Natural killer cell (primary cell): Measurements from ENCODE around the gene RAB6B. TPM values are rescaled to one million over a fixed set of nuclear protein-coding genes. Genes with fewer than 3 reads are reported as not detected.
A peak's percentile ranks its signal among the peaks of the same experiment; 100 is the strongest.

Experiments used
- ATAC-seq, 3 donors: fragments of 150-1000 bp in 2 of 3; fragments of 200-7000 bp in 1 of 3; cut with Tn5 transposase; 1 replicate in 1 of 3; 2 replicates in 2 of 3; pipeline ENCODE4 v1.10.0; 2021; ENCODE audit warnings: mild to moderate bottlenecking in 2 of 3, moderate library complexity in 2 of 3
- DNase-seq, 2 donors: peaks; one replicate each; pipeline versions ENCODE4 v3.0.0 to v3.0.0-alpha.2; 2013 to 2021; ENCODE audit warnings: mixed read lengths in 1 of 2
- H3K27ac ChIP-seq: one replicate; pipeline ENCODE4 v1.5.1; 2013; ENCODE audit warnings: mild to moderate bottlenecking, low read length
- H3K27me3 ChIP-seq: one replicate; pipeline ENCODE4 v1.6.1; 2013; ENCODE audit warnings: low read length; ENCODE audit not compliant: control insufficient read depth, insufficient read depth
- H3K36me3 ChIP-seq: one replicate; pipeline ENCODE4 v1.6.1; 2013; ENCODE audit warnings: low read length; ENCODE audit not compliant: control insufficient read depth, insufficient read depth
- H3K4me1 ChIP-seq: one replicate; pipeline ENCODE4 v1.6.1; 2013; ENCODE audit warnings: low read length; ENCODE audit not compliant: control insufficient read depth, insufficient read depth
- H3K4me3 ChIP-seq: one replicate; pipeline ENCODE4 v1.5.1; 2013; ENCODE audit warnings: low read length
- H3K9me3 ChIP-seq: one replicate; pipeline ENCODE4 v1.6.1; 2013; ENCODE audit warnings: low read length; ENCODE audit not compliant: control insufficient read depth, insufficient read depth
- H3K27ac Mint-ChIP-seq, 2 donors: one replicate each; pipeline ENCODE4 v1.8.0; 2022; ENCODE audit warnings: mild to moderate bottlenecking in 2 of 2, mixed read lengths in 2 of 2, moderate library complexity in 1 of 2
- H3K27me3 Mint-ChIP-seq, 2 donors: one replicate each; pipeline ENCODE4 v1.8.0; 2022; ENCODE audit warnings: low read depth in 2 of 2, mixed read lengths in 2 of 2
- H3K36me3 Mint-ChIP-seq: one replicate; pipeline ENCODE4 v1.8.0; 2022; ENCODE audit warnings: mixed read lengths
- H3K4me1 Mint-ChIP-seq, 2 donors: one replicate each; pipeline ENCODE4 v1.8.0; 2022; ENCODE audit warnings: mixed read lengths in 2 of 2
- H3K4me3 Mint-ChIP-seq: one replicate; pipeline ENCODE4 v1.8.0; 2022; ENCODE audit warnings: mild to moderate bottlenecking, moderate library complexity, mixed read lengths
- H3K9me3 Mint-ChIP-seq, 2 donors: one replicate each; pipeline ENCODE4 v1.8.0; 2022; ENCODE audit warnings: mixed read lengths in 2 of 2
- WGBS: methylation state at CpG from one replicate; pipeline ENCODE4 v1.1.7; 2013; ENCODE audit warnings: missing lambda C conversion rate; ENCODE audit not compliant: insufficient coverage; 5-methylcytosine and 5-hydroxymethylcytosine counted together
- intact Hi-C: fragments of 100-400 bp; cut with micrococcal nuclease; formaldehyde crosslinking; loops from one replicate; pipeline ENCODE4 v1.14.2; 2022
- total RNA-seq, 4 donors: library from RNA; stranded (reverse); fragments of 120-200 nt in 1 of 4; gene quantifications; one replicate each; pipeline versions ENCODE4 v1.2.3 to v1.2.4, GENCODE V29; 2013 to 2022
- TF ChIP-seq, protein P1 (sequence below): fragments of 200-600 bp; IDR thresholded peaks from one replicate; pipeline ENCODE4 v1.8.0; 2022; ENCODE audit warnings: antibody characterized with exemption

Gene RAB6B
- total RNA-seq, 3 donors from 2014 or later (not counting 1 experiment from before 2014, with no cell fraction given), result 1.4 to 2.7 (median 1.6) TPM

- Histone ChIP-seq H3K9me3 (no peaks in the 10 kb centered on the region), H3K4me3 (no peak overlapping the region), H3K4me1 (peaks cover 35% of the 10 kb centered on the region), H3K27me3 (no peaks in the 10 kb centered on the region), H3K27ac (peak overlapping the region; percentile 51), H3K36me3 (no peaks in the 10 kb centered on the region)
- H3K9me3 Mint-ChIP-seq, result peaks cover 0 to 7% of the 10 kb centered on the region in 2 donors
- no peak overlapping the region for H3K4me3 Mint-ChIP-seq
- H3K36me3 Mint-ChIP-seq, result peaks cover 9% of the 10 kb centered on the region
- TF ChIP-seq, protein P1, sequence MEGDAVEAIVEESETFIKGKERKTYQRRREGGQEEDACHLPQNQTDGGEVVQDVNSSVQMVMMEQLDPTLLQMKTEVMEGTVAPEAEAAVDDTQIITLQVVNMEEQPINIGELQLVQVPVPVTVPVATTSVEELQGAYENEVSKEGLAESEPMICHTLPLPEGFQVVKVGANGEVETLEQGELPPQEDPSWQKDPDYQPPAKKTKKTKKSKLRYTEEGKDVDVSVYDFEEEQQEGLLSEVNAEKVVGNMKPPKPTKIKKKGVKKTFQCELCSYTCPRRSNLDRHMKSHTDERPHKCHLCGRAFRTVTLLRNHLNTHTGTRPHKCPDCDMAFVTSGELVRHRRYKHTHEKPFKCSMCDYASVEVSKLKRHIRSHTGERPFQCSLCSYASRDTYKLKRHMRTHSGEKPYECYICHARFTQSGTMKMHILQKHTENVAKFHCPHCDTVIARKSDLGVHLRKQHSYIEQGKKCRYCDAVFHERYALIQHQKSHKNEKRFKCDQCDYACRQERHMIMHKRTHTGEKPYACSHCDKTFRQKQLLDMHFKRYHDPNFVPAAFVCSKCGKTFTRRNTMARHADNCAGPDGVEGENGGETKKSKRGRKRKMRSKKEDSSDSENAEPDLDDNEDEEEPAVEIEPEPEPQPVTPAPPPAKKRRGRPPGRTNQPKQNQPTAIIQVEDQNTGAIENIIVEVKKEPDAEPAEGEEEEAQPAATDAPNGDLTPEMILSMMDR, result no peak
- no peak overlapping the region for H3K27ac Mint-ChIP-seq
- ATAC-seq, result no peak
- intact Hi-C loops, result no loop called here
- DNase-seq, result no peak
- WGBS, result 93% methylated on average over 4 of the region's 4 CpGs
- peaks cover 8 to 11% of the 10 kb centered on the region in 2 donors for H3K27me3 Mint-ChIP-seq
- peaks cover 15 to 20% of the 10 kb centered on the region in 2 donors for H3K4me1 Mint-ChIP-seq
These were observed 14.7 kb downstream of the RAB6B start for GRCh38 chr3:133880886-133881455.

DNA sequence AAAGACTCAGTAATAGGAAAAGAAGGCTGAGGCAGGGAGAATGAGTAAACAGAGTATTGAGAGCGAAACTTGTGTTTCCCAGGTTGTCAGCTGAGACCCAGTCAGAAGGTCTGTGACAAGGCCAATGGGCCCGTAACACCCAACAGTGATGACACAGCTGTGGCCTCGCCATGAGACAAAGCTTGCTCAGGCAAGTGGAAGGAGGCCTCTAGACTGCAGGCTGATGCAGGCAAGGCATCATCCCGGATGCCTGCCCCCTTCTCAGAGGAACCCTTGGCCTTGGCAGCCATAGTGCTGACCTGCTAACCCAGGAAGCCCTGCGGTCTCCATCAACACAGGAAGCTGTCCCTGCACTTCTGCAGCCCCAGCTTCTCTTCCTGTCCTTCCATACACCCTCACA is 15.4 kb downstream of the RAB6B start:
- Histone ChIP-seq H3K36me3 (no peaks in the 10 kb centered on the region), H3K27me3 (no peaks in the 10 kb centered on the region), H3K9me3 (no peaks in the 10 kb centered on the region), H3K4me3 (no peak overlapping the region), H3K27ac (peak overlapping the region; percentile 51), H3K4me1 (peaks cover 35% of the 10 kb centered on the region)
- peak in 1 of 3 donors; percentile 37 for ATAC-seq
- peak overlapping the region in 1 of 2 donors; percentile 2 for H3K27ac Mint-ChIP-seq
- H3K27me3 Mint-ChIP-seq, result peaks cover 9 to 11% of the 10 kb centered on the region in 2 donors
- peaks cover 0 to 7% of the 10 kb centered on the region in 2 donors for H3K9me3 Mint-ChIP-seq
- H3K4me1 Mint-ChIP-seq, result peaks cover 15 to 20% of the 10 kb centered on the region in 2 donors
- WGBS, result 82% methylated on average over 5 of the region's 5 CpGs
- TF ChIP-seq, protein P1, result no peak
- H3K4me3 Mint-ChIP-seq, result no peak overlapping the region
- peaks cover 9% of the 10 kb centered on the region for H3K36me3 Mint-ChIP-seq
- peak in 1 of 2 donors; percentile 6 for DNase-seq
- intact Hi-C loops, result no loop called here

GRCh38 chr3:133878518-133878917 is 17.2 kb downstream of the RAB6B start:
- TF ChIP-seq, protein P1, result no peak
- peaks cover 4 to 14% of the 10 kb centered on the region in 2 donors for H3K27me3 Mint-ChIP-seq
- 100% methylated on average over 1 of the region's 3 CpGs for WGBS

DNA sequence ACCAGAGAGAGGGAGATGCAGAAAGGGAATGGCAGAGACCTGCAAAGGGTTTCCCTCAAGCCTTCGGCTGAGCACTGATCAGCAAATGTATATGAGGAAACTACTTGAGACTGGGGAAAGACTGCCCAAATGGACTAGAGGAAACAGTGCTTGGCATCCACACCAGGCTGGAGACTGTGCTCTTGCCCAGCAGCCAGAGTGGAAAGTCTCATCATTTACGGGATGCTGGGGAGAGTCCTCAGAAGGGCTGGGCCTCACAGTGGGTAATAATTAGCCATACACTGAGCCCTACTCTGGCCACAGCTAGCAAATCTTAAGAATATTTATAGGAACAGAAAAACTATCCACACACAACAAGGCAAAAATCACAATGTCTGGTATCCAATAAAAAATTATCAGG is 18.5 kb downstream of the RAB6B start:
- peaks cover 13 to 20% of the 10 kb centered on the region in 2 donors for H3K4me1 Mint-ChIP-seq
- peaks cover 24% of the 10 kb centered on the region for H3K4me1 ChIP-seq
- no peaks in the 10 kb centered on the region for H3K36me3 ChIP-seq
- peaks cover 4 to 14% of the 10 kb centered on the region in 2 donors for H3K27me3 Mint-ChIP-seq
- no peak overlapping the region for H3K27ac ChIP-seq
- H3K27ac Mint-ChIP-seq, result no peak overlapping the region
- no peak for ATAC-seq
- H3K4me3 ChIP-seq, result no peak overlapping the region
- H3K9me3 Mint-ChIP-seq, result peaks cover 0 to 7% of the 10 kb centered on the region in 2 donors
- no peaks in the 10 kb centered on the region for H3K9me3 ChIP-seq
- TF ChIP-seq, protein P1, result no peak
- intact Hi-C loops, result no loop called here
- 94% methylated on average over 2 of the region's 2 CpGs for WGBS
- H3K36me3 Mint-ChIP-seq, result peaks cover 9% of the 10 kb centered on the region
- H3K27me3 ChIP-seq, result no peaks in the 10 kb centered on the region
- H3K4me3 Mint-ChIP-seq, result no peak overlapping the region
- DNase-seq, result no peak

More at GRCh38 chr3:133878518-133878917, 17.2 kb downstream of the RAB6B start:
- H3K36me3 ChIP-seq, result no peaks in the 10 kb centered on the region
- intact Hi-C loops, result no loop called here
- no peaks in the 10 kb centered on the region for H3K27me3 ChIP-seq
- Mint-ChIP-seq H3K4me1 (peaks cover 15 to 25% of the 10 kb centered on the region in 2 donors), H3K9me3 (peaks cover 0 to 7% of the 10 kb centered on the region in 2 donors), H3K27ac (no peak overlapping the region), H3K36me3 (peaks cover 9% of the 10 kb centered on the region), H3K4me3 (no peak overlapping the region)
- no peaks in the 10 kb centered on the region for H3K9me3 ChIP-seq
- no peak for ATAC-seq
- no peak for DNase-seq
- peaks cover 35% of the 10 kb centered on the region for H3K4me1 ChIP-seq
- no peak overlapping the region for H3K27ac ChIP-seq
- H3K4me3 ChIP-seq, result no peak overlapping the region
